SK-N-SH (cell line): Measurements from ENCODE around the gene TIAM2. TPM values are rescaled to one million over a fixed set of nuclear protein-coding genes. Genes with fewer than 3 reads are reported as not detected.

Experiments
- CTCF ChIA-PET: fragments of 300-600, 350-600 bp; formaldehyde crosslinking; extraction: SDS; loops from one replicate; lab custom pipeline; 2021; lab: Yijun Ruan, JAX
- POLR2A ChIA-PET: fragments of 350-600 bp; sonication (Branson Sonifier 250); formaldehyde crosslinking; extraction: SDS; loops from one replicate; lab custom pipeline; 2020; ENCODE audit warnings: antibody characterized with exemption, inconsistent platforms; lab: Yijun Ruan, JAX
- DNase-seq: peaks from one replicate; pipeline ENCODE4 v3.0.0; 2012
- H2AFZ ChIP-seq: fragments of 200-600 bp; sonication (generic); 2 replicates; pipeline ENCODE4 v1.8.1; 2016; ENCODE audit warnings: antibody characterized with exemption, mild to moderate bottlenecking, low read depth
- H3F3A ChIP-seq: fragments of 200-600 bp; sonication (generic); replicated peaks from 2 replicates; pipeline ENCODE3; 2016; ENCODE audit warnings: antibody characterized with exemption, mild to moderate bottlenecking; ENCODE audit not compliant: insufficient read depth
- H3K27ac ChIP-seq, 2 experiments: fragments of 200-500 bp in 1 of 2; fragments of 200-600 bp in 1 of 2; sonication (Bioruptor generic) in 1 of 2; sonication (generic), shearing (Covaris generic) in 1 of 2; 2 replicates each; pipeline versions ENCODE4 v1.5.1 to v1.6.1; 2014 to 2016; ENCODE audit warnings: low read depth in 2 of 2, inconsistent platforms in 1 of 2, low read length in 1 of 2, mild to moderate bottlenecking in 1 of 2, mixed read lengths in 1 of 2
- H3K27me3 ChIP-seq: fragments of 200-600 bp; sonication (generic), shearing (Covaris generic); 2 replicates; pipeline ENCODE4 v1.6.1; 2016; ENCODE audit warnings: mixed run types; ENCODE audit not compliant: insufficient read depth
- H3K36me3 ChIP-seq, 2 experiments: fragments of 200-500 bp in 1 of 2; fragments of 200-600 bp in 1 of 2; sonication (Bioruptor generic) in 1 of 2; sonication (generic) in 1 of 2; replicated peaks in 1 of 2; 2 replicates each; pipeline versions ENCODE3 to v1.5.1; 2014 to 2016; ENCODE audit warnings: low read length in 1 of 2, mild to moderate bottlenecking in 1 of 2; ENCODE audit not compliant: insufficient read depth in 2 of 2, control insufficient read depth in 1 of 2
- H3K4me1 ChIP-seq, 2 experiments: fragments of 200-500 bp in 1 of 2; fragments of 200-600 bp in 1 of 2; sonication (Bioruptor generic) in 1 of 2; sonication (generic), shearing (Covaris generic) in 1 of 2; 2 replicates each; pipeline versions ENCODE4 v1.5.1 to v1.6.1; 2014 to 2016; ENCODE audit warnings: low read depth in 1 of 2, low read length in 1 of 2, mixed run types in 1 of 2; ENCODE audit not compliant: insufficient read depth in 2 of 2, control insufficient read depth in 1 of 2
- H3K4me2 ChIP-seq: fragments of 200-600 bp; sonication (generic), shearing (Covaris generic); 2 replicates; pipeline ENCODE4 v1.6.1; 2017; ENCODE audit warnings: mixed run types
- H3K4me3 ChIP-seq, 2 experiments: fragments of 200-500 bp in 1 of 2; fragments of 200-600 bp in 1 of 2; sonication (Bioruptor generic) in 1 of 2; sonication (generic), shearing (Covaris generic) in 1 of 2; 2 replicates each; pipeline versions ENCODE4 v1.5.1 to v1.8.1; 2014 to 2016; ENCODE audit warnings: low read depth in 2 of 2, inconsistent platforms in 1 of 2, low read length in 1 of 2, mild to moderate bottlenecking in 1 of 2, mixed read lengths in 1 of 2, moderate library complexity in 1 of 2
- H3K79me2 ChIP-seq: fragments of 200-600 bp; sonication (generic); 2 replicates; pipeline ENCODE4 v1.8.1; 2017; ENCODE audit warnings: mild to moderate bottlenecking; ENCODE audit not compliant: insufficient read depth
- H3K9ac ChIP-seq: fragments of 200-600 bp; sonication (generic); 2 replicates; pipeline ENCODE4 v1.6.1; 2017; ENCODE audit warnings: mixed run types
- H3K9me2 ChIP-seq: fragments of 200-600 bp; sonication (generic); 2 replicates; pipeline ENCODE4 v1.6.1; 2017; ENCODE audit warnings: mixed run types
- H3K9me3 ChIP-seq: fragments of 200-600 bp; sonication (generic); 2 replicates; pipeline ENCODE4 v1.6.1; 2017; ENCODE audit warnings: mixed run types, mild to moderate bottlenecking, moderate library complexity
- H4K20me1 ChIP-seq: fragments of 200-600 bp; sonication (generic); 2 replicates; pipeline ENCODE4 v1.6.1; 2017; ENCODE audit warnings: mild to moderate bottlenecking, mixed run types; ENCODE audit not compliant: insufficient read depth
- EP300 ChIP-seq, 2 experiments: IDR thresholded peaks; 2 replicates each; pipeline versions ENCODE4 v1.4.0 to v1.6.1; 2012; ENCODE audit warnings: borderline replicate concordance in 1 of 2, low read depth in 1 of 2, low read length in 1 of 2
- EZH2phosphoT487 ChIP-seq: fragments of 200-600 bp; sonication (generic); IDR thresholded peaks from 2 replicates; pipeline ENCODE4 v1.6.1; 2017; ENCODE audit warnings: low read depth, mixed run types, mild to moderate bottlenecking, antibody characterized with exemption, moderate library complexity, borderline replicate concordance
- FOXM1 ChIP-seq: IDR thresholded peaks from 2 replicates; pipeline ENCODE4 v1.4.0; 2012; ENCODE audit warnings: low read depth, mild to moderate bottlenecking
- GABPA ChIP-seq: IDR thresholded peaks from 2 replicates; pipeline ENCODE4 v1.4.0; 2012; ENCODE audit warnings: low read depth, mild to moderate bottlenecking
- JUND ChIP-seq: IDR thresholded peaks from 2 replicates; pipeline ENCODE4 v1.4.0; 2012
- NFIC ChIP-seq: IDR thresholded peaks from 2 replicates; pipeline ENCODE4 v1.4.0; 2012; ENCODE audit warnings: borderline replicate concordance
- NRF1 ChIP-seq: IDR thresholded peaks from 2 replicates; pipeline ENCODE4 v1.6.1; 2012; ENCODE audit warnings: low read depth, mild to moderate bottlenecking, low read length
- POLR2AphosphoS5 ChIP-seq: IDR thresholded peaks from 2 replicates; pipeline ENCODE4 v1.6.1; 2012; ENCODE audit warnings: low read depth, low read length
- TAF1 ChIP-seq: IDR thresholded peaks from 2 replicates; pipeline ENCODE4 v1.6.1; 2012; ENCODE audit warnings: low read depth, mild to moderate bottlenecking, low read length, moderate library complexity, borderline replicate concordance
- YY1 ChIP-seq: IDR thresholded peaks from 2 replicates; pipeline ENCODE4 v1.4.0; 2012; ENCODE audit warnings: low read depth, mild to moderate bottlenecking
- WGBS: methylation state at CpG from one replicate; pipeline ENCODE4 v1.1.6; 2017; ENCODE audit warnings: low lambda C conversion rate; 5-methylcytosine and 5-hydroxymethylcytosine counted together
- polyA plus RNA-seq, 3 experiments: library from polyadenylated mRNA; depleted of rRNA; stranded (reverse); fragments of >200 nt; gene quantifications; 2 replicates each; pipeline ENCODE4 v1.2.3, GENCODE V29; 2012
- TF ChIP-seq, protein P1 (sequence below): IDR thresholded peaks from 2 replicates; pipeline ENCODE4 v1.4.0; 2012; ENCODE audit warnings: low read depth, borderline replicate concordance

The TIAM2 gene
- polyA plus RNA-seq, 1 of the 3 experiments (the other 2 are of a cell fraction) = 13.6 TPM

DNA sequence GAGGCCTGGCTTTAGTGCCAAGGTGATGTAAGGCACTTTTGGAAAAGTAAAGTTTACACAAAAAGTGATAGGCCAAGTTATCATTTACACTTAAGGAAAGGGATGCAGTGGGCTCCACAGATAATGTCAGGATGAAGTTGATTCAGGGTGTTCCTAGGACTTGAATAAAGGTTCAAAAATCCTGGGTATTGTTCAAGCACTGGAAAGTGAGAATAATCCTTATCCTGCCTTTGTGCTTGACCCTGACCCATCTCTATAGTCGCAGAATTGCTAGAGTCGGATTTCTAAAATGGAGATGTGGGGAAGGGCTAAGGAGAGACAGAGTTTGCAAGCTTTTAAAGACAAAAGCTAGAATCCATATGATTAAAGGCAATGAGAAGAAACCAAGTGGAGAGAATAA is 115.6 kb downstream of the TIAM2 start:
- no peaks in the 10 kb centered on the region for H3K36me3 ChIP-seq
- H3K4me3 ChIP-seq = no peak overlapping the region
- H3F3A ChIP-seq = no peaks in the 10 kb centered on the region
- TF ChIP-seq POLR2AphosphoS5 = no peak
- TF ChIP-seq TAF1 = no peak
- TF ChIP-seq EZH2phosphoT487 = no peak
- TF ChIP-seq GABPA = no peak
- TF ChIP-seq, all 33 proteins: peak for 0
- H3K27ac ChIP-seq = no peak overlapping the region
- H3K27me3 ChIP-seq = no peaks in the 10 kb centered on the region
- no peaks in the 10 kb centered on the region for H3K9me2 ChIP-seq
- no peaks in the 10 kb centered on the region for H3K9me3 ChIP-seq
- peaks cover 0 to 6% of the 10 kb centered on the region in 2 experiments; a peak in 1 of 4 replicates for H3K4me1 ChIP-seq
- H3K4me2 ChIP-seq = no peak overlapping the region
- peaks cover 3% of the 10 kb centered on the region; the same call in 1 of the 2 replicates for H3K79me2 ChIP-seq
- CTCF ChIA-PET = no interaction called here
- POLR2A ChIA-PET = no interaction called here
- 95% methylated on average over 2 of the region's 2 CpGs for WGBS
- no peak overlapping the region for H3K9ac ChIP-seq
- no peak overlapping the region for H2AFZ ChIP-seq
- DNase-seq = no peak
- no peaks in the 10 kb centered on the region for H4K20me1 ChIP-seq

DNA sequence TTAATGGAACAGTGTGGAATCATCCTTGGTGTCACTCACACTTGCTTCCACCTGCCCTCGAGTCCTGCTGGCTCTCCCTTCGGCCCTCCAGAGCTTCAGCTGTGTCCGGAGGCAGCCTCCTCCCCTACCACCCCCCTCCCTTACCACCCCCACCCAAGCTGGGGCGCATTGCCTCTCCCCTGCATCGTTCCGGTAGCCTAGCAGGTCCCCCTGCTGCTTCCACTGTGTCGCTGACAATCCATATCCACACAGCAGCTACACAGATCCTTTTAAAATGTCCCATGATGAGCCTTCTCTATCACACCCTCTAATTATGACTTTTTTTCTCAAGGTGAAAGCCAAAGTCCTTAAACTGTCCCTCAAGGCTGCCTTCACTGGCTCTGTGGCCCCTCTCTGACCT is 117.6 kb downstream of the TIAM2 start:
- 94% methylated on average over 7 of the region's 7 CpGs for WGBS
- POLR2A ChIA-PET = no interaction called here

DNA sequence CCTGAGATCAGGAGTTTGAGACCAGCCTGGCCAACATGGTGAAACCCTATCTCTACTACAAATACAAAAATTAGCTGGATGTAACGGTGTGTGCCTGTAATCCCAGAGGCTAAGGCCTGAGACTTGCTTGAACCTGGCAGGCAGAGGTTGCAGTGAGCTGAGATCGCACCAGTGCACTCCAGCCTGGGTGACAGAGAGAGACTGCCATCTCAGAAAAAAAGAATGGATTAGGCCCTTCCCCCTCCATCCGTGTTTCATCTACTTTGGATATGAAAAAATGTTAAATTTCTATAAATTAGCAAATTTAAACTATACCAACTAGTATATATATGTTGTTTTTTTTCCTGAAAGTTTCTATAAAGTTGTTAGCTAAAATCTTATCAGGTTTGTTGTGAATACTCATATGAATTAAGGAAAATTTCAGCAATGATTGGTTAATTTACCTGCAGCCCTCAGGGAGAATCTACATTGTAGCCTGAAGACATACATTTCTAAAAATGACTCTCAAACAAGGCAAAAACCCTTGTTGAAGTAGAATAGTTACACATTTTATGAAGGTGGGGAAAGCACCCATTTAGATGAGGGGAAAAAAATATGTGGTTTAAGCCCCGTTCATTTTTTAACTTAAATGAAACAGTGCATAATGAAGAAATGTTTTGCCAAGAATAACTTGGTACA is 120.9 kb downstream of the TIAM2 start:
- H3K9me2 ChIP-seq = no peaks in the 10 kb centered on the region
- WGBS = 66% methylated on average over 4 of the region's 4 CpGs
- ChIA-PET CTCF (no interaction called here), POLR2A (no interaction called here)
- no peak for DNase-seq
- H3K27ac ChIP-seq = no peak overlapping the region
- peaks cover 7% of the 10 kb centered on the region; the same call in 1 of the 2 replicates for H3K79me2 ChIP-seq
- no peaks in the 10 kb centered on the region for H3K27me3 ChIP-seq
- H3F3A ChIP-seq = peaks cover 11% of the 10 kb centered on the region
- H2AFZ ChIP-seq = 0 out of 2 replicates have a peak overlapping the region, but pooled peaks have one; percentile 35
- H3K9me3 ChIP-seq = no peaks in the 10 kb centered on the region
- TF ChIP-seq NRF1 (no peak), YY1 (no peak), JUND (no peak), EP300 (IDR thresholded peaks at IDR 0.05; ENCODE audit: borderline replicate concordance in 1 of 2, low read depth in 1 of 2, low read length in 1 of 2) (no peak)
- TF ChIP-seq, protein P1, sequence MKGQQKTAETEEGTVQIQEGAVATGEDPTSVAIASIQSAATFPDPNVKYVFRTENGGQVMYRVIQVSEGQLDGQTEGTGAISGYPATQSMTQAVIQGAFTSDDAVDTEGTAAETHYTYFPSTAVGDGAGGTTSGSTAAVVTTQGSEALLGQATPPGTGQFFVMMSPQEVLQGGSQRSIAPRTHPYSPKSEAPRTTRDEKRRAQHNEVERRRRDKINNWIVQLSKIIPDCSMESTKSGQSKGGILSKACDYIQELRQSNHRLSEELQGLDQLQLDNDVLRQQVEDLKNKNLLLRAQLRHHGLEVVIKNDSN = no peak
- no peak overlapping the region for H3K4me2 ChIP-seq
- H3K4me1 ChIP-seq = peaks cover 0 to 2% of the 10 kb centered on the region in 2 experiments; a peak in 2 of 4 replicates
- peak overlapping the region; percentile 11; the same call in 1 of the 2 replicates for H3K9ac ChIP-seq
- no peak overlapping the region for H3K4me3 ChIP-seq
- H4K20me1 ChIP-seq = no peaks in the 10 kb centered on the region
- H3K36me3 ChIP-seq = no peaks in the 10 kb centered on the region

More for the DNA sequence above, 117.6 kb downstream of the TIAM2 start:
- no peaks in the 10 kb centered on the region for H3K9me2 ChIP-seq
- H3K27me3 ChIP-seq = no peaks in the 10 kb centered on the region
- H3K9ac ChIP-seq = no peak overlapping the region
- no peak overlapping the region for H3K4me2 ChIP-seq
- H3F3A ChIP-seq = peaks cover 8% of the 10 kb centered on the region
- peaks cover 0 to 6% of the 10 kb centered on the region in 2 experiments; a peak in 2 of 4 replicates for H3K4me1 ChIP-seq
- no peak overlapping the region for H3K27ac ChIP-seq
- no peaks in the 10 kb centered on the region for H4K20me1 ChIP-seq
- H3K79me2 ChIP-seq = peaks cover 6% of the 10 kb centered on the region; the same call in 1 of the 2 replicates
- H3K36me3 ChIP-seq = no peaks in the 10 kb centered on the region
- CTCF ChIA-PET = no interaction called here
- no peak overlapping the region for H2AFZ ChIP-seq
- DNase-seq = no peak
- no peak overlapping the region for H3K4me3 ChIP-seq
- TF ChIP-seq NFIC (no peak), FOXM1 (no peak), NRF1 (no peak)
- no peaks in the 10 kb centered on the region for H3K9me3 ChIP-seq
